ENCODE measurements around the gene DST.

DST gene

DNA sequence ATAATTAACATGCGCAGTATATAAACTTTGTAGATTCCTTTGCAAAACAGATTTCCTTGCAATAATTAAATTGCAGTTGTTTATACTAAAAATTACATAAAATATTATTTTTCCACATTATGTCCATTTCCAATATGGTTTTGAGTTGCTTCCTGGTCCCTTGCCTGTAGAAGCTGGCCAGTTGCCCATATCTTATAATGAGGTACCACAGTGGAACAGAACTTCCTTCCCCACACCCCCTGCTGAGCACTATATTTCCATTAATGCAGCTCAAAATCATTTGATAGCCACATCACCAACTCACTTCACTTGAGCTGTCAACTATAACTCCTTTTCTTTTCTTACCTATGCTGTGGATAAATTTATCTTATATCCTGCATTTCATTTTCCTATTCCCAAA lies 194.6 kb downstream of the DST start:
- no peak overlapping the region for H3K4me3 Mint-ChIP-seq
- no peak for DNase-seq
- TF ChIP-seq, protein P1, sequence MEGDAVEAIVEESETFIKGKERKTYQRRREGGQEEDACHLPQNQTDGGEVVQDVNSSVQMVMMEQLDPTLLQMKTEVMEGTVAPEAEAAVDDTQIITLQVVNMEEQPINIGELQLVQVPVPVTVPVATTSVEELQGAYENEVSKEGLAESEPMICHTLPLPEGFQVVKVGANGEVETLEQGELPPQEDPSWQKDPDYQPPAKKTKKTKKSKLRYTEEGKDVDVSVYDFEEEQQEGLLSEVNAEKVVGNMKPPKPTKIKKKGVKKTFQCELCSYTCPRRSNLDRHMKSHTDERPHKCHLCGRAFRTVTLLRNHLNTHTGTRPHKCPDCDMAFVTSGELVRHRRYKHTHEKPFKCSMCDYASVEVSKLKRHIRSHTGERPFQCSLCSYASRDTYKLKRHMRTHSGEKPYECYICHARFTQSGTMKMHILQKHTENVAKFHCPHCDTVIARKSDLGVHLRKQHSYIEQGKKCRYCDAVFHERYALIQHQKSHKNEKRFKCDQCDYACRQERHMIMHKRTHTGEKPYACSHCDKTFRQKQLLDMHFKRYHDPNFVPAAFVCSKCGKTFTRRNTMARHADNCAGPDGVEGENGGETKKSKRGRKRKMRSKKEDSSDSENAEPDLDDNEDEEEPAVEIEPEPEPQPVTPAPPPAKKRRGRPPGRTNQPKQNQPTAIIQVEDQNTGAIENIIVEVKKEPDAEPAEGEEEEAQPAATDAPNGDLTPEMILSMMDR (IDR thresholded peaks at IDR 0.05) = no peak
- H3K27me3 Mint-ChIP-seq (ENCODE audit: low read depth, poor library complexity) = no peaks in the 10 kb centered on the region
- H3K27ac Mint-ChIP-seq = no peak overlapping the region
- H3K36me3 Mint-ChIP-seq (ENCODE audit: low read depth) = no peaks in the 10 kb centered on the region
- H3K9me3 Mint-ChIP-seq = no peaks in the 10 kb centered on the region
- H3K4me1 Mint-ChIP-seq = no peaks in the 10 kb centered on the region

DNA sequence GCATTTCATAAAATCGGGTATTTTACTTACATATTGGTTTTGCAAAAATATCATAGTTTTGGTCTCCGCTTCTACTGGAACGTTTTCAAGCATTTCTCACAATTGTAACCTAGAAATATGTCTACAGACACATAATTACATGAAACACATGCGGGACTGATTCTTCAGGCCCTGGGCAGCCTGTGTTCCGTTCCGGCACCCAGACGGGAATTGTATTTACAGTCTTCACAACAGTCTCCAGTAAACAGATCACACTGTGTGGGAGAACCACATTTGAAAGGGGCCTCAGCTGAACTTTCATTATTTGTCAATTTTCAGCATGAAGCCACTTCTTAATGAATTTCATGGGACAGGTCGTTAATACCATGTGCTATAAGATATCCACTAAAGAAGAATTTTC lies 196.9 kb downstream of the DST start:
- DNase-seq = no peak
- Mint-ChIP-seq H3K9me3 (no peaks in the 10 kb centered on the region), H3K27me3 (ENCODE audit: low read depth, poor library complexity) (no peaks in the 10 kb centered on the region), H3K4me3 (no peak overlapping the region), H3K27ac (no peak overlapping the region), H3K36me3 (ENCODE audit: low read depth) (no peaks in the 10 kb centered on the region), H3K4me1 (no peaks in the 10 kb centered on the region)
- TF ChIP-seq, protein P1 (IDR thresholded peaks at IDR 0.05) = no peak

DNA sequence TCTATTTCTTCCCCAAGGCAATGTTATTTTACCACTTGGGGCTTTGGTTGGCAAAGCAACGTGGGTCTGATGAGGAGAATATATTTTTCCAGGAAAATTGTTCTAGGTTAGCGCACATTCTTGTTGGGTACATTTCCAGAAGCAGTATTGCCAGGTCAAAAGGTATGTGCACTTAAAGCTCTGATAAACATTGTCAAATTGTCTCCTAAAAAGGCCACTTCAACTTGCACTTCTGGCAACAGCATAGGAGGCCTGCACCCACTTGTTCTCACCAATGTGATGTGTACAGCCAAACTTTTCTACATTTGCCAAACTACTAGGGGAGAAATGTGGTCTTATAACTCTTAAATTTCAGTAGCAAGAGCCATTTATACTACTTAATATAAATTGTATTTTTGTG lies 197.8 kb downstream of the DST start:
- TF ChIP-seq, protein P1 (IDR thresholded peaks at IDR 0.05) = no peak
- Mint-ChIP-seq H3K9me3 (peaks cover 6% of the 10 kb centered on the region), H3K27me3 (ENCODE audit: low read depth, poor library complexity) (no peaks in the 10 kb centered on the region), H3K4me1 (no peaks in the 10 kb centered on the region), H3K4me3 (no peak overlapping the region), H3K27ac (no peak overlapping the region), H3K36me3 (ENCODE audit: low read depth) (no peaks in the 10 kb centered on the region)
- DNase-seq = no peak

DNA sequence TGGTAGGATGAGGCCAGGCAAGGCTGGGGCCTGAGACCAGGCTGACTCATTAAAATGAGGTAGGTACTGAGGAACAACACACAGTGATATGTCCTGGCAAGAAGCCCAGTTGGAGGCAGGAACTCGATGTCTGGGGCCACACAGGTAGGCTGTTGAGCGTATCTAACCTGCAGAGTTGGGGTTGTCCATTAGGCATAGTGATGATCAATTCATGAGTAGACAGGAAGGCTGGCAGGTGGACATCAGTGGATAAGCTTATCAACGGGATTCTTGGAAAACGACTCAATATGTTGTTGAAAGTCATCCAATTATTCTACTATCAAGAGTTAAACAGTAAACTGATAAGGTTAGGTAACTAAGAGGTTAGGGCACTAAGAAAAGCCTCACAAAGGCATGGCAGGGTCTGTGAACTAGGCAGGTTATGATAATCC lies 202.1 kb downstream of the DST start:
- no peaks in the 10 kb centered on the region for H3K4me1 Mint-ChIP-seq
- DNase-seq = no peak
- no peaks in the 10 kb centered on the region for H3K27me3 Mint-ChIP-seq (ENCODE audit: low read depth, poor library complexity)
- H3K27ac Mint-ChIP-seq = no peak overlapping the region
- no peaks in the 10 kb centered on the region for H3K36me3 Mint-ChIP-seq (ENCODE audit: low read depth)
- H3K4me3 Mint-ChIP-seq = no peak overlapping the region
- TF ChIP-seq, protein P1 (IDR thresholded peaks at IDR 0.05) = no peak
- H3K9me3 Mint-ChIP-seq = peaks cover 15% of the 10 kb centered on the region

DNA sequence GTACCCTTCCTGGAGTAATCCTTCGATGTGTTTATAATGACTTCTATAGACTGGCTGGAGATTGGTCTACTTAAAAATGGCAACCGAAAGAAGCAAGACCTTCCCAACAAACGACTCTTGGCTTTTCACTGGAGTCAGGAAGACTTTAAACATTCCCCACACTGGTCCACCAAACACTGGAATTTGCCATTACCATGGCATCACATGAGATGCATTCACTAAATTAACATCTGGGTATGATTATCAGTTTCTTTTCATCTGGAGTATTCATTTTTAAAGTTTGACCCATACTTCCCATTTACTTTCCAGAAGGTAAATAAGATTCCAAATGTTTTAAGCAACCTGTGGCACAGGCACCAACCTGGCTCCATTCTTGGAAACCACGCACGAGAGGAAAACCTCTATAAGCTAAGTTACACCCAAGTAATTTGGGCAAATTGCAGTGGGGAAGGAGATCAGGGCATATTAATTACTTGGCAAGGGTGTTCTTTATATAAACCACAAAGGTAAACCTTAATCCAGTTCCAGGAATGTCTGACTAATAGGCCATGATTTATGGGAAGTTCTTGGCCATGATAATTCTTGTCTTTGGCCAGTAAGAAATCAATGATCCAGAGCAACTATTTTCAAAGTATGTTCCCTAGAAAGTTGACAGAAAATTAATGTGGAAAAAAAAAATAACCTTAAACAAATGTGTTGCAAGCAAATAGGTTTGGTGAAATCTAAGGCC lies 205.4 kb downstream of the DST start:
- Mint-ChIP-seq H3K9me3 (peaks cover 21% of the 10 kb centered on the region), H3K4me3 (no peak overlapping the region), H3K27ac (no peak overlapping the region), H3K27me3 (ENCODE audit: low read depth, poor library complexity) (peaks cover 2% of the 10 kb centered on the region), H3K36me3 (ENCODE audit: low read depth) (no peaks in the 10 kb centered on the region), H3K4me1 (no peaks in the 10 kb centered on the region)
- no peak for DNase-seq
- TF ChIP-seq, protein P1 (IDR thresholded peaks at IDR 0.05) = no peak

DNA sequence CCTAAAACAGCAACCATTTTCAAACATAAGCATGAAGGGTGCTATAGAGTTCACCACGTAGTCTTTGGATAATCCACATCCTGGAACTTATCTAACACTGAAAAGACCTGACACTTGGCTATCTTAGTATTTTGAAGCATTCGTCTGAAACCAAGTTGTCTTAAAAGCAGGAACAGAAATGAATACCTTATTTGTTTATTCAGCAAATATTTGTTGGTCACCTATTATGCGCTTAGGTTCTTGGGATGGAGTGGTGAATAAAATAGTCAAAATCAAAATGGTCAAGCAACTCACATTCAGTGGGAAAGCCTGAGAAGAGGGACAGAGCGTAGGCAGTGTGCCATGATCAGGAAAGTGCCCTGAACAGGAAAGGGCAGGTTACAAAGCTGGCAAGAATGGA lies 206.9 kb downstream of the DST start:
- Mint-ChIP-seq H3K4me1 (no peaks in the 10 kb centered on the region), H3K36me3 (ENCODE audit: low read depth) (no peaks in the 10 kb centered on the region), H3K4me3 (no peak overlapping the region), H3K27ac (no peak overlapping the region), H3K27me3 (ENCODE audit: low read depth, poor library complexity) (peaks cover 2% of the 10 kb centered on the region), H3K9me3 (peaks cover 37% of the 10 kb centered on the region)
- TF ChIP-seq, protein P1 (IDR thresholded peaks at IDR 0.05) = no peak
- DNase-seq = no peak
